Omental fat pad (tissue), 4 donors: Measurements from ENCODE around the gene CFAP73. TPM values are rescaled to one million over a fixed set of nuclear protein-coding genes. Genes with fewer than 3 reads are reported as not detected.
A peak's percentile ranks its signal among the peaks of the same experiment; 100 is the strongest.

Source experiments
- ATAC-seq: fragments of 150-250 bp; one replicate; pipeline ENCODE4 v1.9.1; 2016; ENCODE audit warnings: mild to moderate bottlenecking, moderate library complexity; ENCODE audit not compliant: low FRiP score
- DNase-seq: peaks from one replicate; pipeline ENCODE4 v3.0.0-alpha.2; 2019; ENCODE audit warnings: low spot score
- total RNA-seq, 4 donors: library from RNA; depleted of rRNA; stranded (reverse); fragments of >200 nt; gene quantifications; one replicate each; pipeline ENCODE4 v1.1.0, GENCODE V29; 2016
- TF ChIP-seq, protein P1 (sequence below), 3 donors: fragments of 450-650 bp; IDR thresholded peaks; one replicate each; pipeline ENCODE4 v1.5.1; 2016 to 2017; ENCODE audit warnings: antibody characterized with exemption in 3 of 3, mild to moderate bottlenecking in 3 of 3, moderate library complexity in 2 of 3

Gene CFAP73
- total RNA-seq, 4 donors from 2014 or later, result not detected

DNA sequence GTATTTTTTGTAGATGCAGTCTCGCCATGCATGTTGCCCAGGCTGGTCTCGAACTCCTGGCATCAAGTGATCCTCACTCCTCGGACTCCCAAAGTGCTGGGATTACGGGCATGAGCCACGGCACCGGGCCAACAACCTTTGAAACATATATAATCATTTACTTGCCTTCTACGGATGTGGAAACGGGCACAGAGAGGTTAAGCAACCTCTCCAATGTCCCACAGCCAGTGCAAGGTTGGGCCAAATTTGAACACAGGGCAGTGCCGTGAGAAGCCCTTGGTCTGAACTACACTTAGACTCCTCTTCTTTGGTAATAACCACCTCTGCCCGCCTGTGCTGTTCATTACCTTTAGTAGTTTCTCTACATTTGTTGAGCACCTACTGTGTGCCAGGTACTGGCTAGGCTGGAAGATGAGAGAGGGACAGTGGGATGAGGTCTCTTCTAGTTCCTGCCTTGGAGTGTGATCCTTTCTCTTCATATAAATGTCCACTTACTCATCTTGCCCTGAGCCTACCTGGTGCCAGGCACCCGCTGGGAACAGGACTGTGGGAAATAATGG lies 33.6 kb downstream of the CFAP73 start:
- TF ChIP-seq, protein P1, sequence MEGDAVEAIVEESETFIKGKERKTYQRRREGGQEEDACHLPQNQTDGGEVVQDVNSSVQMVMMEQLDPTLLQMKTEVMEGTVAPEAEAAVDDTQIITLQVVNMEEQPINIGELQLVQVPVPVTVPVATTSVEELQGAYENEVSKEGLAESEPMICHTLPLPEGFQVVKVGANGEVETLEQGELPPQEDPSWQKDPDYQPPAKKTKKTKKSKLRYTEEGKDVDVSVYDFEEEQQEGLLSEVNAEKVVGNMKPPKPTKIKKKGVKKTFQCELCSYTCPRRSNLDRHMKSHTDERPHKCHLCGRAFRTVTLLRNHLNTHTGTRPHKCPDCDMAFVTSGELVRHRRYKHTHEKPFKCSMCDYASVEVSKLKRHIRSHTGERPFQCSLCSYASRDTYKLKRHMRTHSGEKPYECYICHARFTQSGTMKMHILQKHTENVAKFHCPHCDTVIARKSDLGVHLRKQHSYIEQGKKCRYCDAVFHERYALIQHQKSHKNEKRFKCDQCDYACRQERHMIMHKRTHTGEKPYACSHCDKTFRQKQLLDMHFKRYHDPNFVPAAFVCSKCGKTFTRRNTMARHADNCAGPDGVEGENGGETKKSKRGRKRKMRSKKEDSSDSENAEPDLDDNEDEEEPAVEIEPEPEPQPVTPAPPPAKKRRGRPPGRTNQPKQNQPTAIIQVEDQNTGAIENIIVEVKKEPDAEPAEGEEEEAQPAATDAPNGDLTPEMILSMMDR (IDR thresholded peaks at IDR 0.05), result no peak
- no peak for ATAC-seq
- no peak for DNase-seq

DNA sequence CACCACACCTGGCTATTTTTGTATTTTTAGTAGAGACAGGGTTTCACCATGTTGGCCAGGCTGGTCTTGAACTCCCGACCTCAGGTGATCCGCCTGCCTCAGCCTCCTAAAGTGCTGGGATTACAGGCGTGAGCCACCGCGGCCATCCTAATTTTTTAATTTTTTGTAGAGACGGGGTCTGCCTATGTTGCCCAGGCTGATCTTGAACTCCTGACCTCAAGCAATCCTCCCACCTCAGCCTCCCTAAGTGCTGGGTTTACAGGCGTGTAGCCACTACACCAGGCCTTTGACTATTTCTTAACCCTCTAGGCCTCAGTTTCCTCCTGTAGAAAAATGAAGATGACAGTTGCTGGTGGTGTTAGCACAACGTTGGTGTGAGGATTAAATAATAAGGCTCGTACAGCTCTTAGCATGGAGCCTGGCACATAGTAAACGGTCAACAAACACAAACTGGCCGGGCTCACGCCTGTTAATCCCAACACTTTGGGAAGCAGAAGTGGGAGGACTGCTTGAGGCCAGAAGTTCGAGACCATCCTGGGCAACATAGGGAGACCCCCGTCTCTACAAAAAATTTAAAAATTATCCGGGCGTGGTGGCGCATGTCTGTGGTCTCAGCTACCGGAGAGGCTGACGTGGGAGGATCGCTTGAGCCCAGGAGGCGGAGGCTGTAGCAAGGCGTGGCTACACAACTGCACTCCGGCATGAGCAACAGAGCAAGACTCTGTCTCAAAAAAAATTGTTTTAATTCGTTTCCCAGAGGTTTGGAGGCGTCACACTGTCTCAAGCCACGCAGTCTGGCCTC lies 34.8 kb downstream of the CFAP73 start:
- DNase-seq, result peak; percentile 37
- peak; percentile 62 for ATAC-seq
- TF ChIP-seq, protein P1 (IDR thresholded peaks at IDR 0.05), result no peak

DNA sequence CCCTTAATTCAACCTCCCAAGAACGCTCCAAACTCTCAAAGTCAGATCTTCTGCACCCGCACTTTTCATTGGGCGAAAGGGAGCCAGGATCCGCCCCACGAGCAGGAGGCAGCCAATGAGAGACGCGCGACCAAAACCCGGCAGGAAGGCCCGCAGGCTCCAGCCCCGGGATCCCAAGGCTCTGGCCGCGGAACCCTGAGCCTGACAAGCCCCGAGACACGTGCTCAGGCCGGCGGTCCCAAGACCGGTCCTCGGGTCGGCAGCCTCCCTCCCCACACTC lies 35.3 kb downstream of the CFAP73 start:
- ATAC-seq (peak; percentile 90), DNase-seq (peak; percentile 57)
- TF ChIP-seq, protein P1 (IDR thresholded peaks at IDR 0.05), result no peak

DNA sequence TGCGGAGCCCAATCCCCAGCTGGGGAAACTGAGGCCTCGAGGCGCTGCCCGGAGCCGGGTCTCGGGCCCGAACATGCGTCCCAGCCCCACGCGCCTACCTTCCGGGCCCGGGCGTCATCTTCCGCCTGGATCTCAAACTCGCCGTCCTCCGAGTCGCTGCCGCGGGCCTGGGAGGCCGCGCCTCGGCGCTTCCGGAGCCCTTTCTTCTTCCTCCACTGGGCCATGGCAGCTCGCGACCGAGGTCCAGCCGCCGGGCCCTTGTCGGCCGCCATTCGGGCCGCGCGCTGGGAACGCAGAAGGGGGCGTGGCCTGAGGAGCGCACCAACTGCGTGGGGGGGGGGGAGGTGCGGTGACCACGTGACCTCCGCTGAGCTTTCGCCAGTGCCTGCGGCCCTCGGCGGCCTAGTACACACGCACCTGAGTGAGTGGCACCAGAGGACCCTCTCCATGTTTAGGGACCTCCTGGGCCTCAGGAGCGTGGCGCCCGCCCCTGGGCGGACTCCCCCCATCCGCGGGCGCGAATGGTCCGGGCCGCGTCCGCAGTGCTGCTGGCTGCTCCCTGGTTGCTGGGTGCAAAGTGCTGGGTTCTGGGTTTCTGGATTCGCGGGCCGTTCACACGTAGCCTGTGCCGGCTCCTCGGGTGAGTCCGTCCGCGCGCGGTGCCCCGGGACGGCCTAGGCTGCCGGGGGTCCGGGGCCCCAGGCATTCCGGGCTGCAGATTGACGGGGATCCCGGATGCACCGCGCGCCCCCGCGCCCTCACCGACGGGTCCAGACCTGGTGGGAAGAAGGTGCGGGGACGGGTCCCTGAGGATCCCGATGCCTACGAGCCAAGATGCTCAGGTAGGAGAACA lies 35.9 kb downstream of the CFAP73 start, which contains the start of the genes DDX54 and RITA1:
DDX54 (minus strand) TSS at position 299 of the 853 bp plus-strand sequence; CDS start at position 272, 27 bp downstream.
RITA1 (plus strand) TSS at position 542 of the 853 bp plus-strand sequence. CDS start 1,026 bp downstream, outside the sequence.
- DNase-seq (peak; percentile 54), ATAC-seq (peak; percentile 90)
- TF ChIP-seq, protein P1 (IDR thresholded peaks at IDR 0.05), result no peak

DNA sequence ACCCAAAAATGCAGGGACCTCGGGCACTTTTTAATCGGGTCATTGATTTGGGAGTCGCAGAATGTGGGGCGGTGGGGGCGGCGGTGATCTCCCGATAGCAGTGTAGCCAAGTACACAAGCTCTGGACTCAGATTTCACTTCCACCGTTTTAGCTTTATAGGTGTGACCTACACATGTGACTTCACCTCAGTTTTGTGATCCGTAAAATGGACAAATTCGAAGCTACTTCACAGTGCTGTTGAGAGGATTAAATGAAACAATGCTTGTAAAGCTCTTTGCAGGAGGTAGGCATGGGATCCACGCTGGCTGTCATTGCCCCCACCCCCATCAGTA lies 36.5 kb downstream of the CFAP73 start:
- TF ChIP-seq, protein P1 (IDR thresholded peaks at IDR 0.05), result no peak
- ATAC-seq, result no peak
- DNase-seq, result no peak

DNA sequence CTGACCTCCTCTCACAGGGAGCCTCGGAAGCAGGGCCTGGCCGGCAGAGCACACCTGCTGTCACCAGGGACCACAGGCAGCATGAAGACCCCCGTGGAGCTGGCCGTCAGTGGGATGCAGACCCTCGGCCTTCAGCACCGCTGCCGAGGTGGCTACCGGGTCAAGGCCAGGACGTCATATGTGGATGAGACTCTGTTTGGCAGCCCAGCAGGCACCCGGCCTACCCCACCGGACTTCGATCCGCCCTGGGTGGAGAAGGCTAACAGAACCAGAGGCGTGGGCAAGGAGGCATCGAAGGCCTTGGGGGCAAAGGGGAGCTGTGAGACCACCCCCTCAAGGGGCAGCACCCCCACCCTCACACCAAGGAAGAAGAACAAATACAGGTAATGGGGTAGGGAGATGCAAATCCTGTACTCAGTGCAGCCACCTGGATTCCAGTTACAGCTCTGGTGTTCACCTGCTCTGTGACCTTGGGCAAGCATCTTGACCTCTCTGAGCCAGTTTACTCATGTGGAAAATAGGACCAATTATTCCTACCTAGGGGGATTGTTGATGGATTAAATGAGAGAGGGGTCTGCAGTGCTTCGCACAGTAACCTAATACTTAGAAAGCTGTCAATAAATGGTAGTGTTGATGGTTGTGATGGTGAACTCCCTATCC lies 37.3 kb downstream of the CFAP73 start:
- ATAC-seq (no peak), DNase-seq (no peak)
- TF ChIP-seq, protein P1 (IDR thresholded peaks at IDR 0.05), result no peak
